Pulmonary artery endothelial cell (primary cell): ENCODE results near the gene ACSS3. TPM values are rescaled to one million over a fixed set of nuclear protein-coding genes. Genes with fewer than 3 reads are reported as not detected.

Source experiments
- DNase-seq: peaks from one replicate; pipeline ENCODE4 v3.0.0-alpha.2; 2011; ENCODE audit warnings: low read depth, low spot score
- total RNA-seq: library from RNA; depleted of rRNA; stranded (reverse); fragments of >200 nt; gene quantifications from 2 replicates; pipeline ENCODE4 v1.2.3, GENCODE V29; 2014

ACSS3 gene
- total RNA-seq, 1 donor from 2014 or later, result 0.07 TPM

DNA sequence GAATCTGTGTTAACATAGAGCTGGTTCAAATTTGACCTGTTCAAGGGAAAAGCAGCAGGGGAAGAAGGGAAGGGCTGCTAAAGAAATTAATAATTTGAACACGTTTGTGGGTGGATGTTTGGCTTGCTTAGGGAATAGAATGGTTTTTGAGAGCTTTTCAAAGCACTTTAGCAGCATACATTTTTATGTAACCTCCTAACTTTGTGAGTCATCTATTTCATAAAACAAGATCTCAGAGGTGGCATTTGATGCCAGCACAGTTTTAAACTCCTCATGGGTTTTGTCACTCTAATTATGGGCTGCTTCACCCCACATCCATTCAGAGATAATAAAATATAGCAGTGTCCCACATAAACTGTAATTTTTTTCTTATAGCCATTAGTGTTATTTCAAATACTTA is 143.8 kb downstream of the ACSS3 start:
- no peak for DNase-seq

DNA sequence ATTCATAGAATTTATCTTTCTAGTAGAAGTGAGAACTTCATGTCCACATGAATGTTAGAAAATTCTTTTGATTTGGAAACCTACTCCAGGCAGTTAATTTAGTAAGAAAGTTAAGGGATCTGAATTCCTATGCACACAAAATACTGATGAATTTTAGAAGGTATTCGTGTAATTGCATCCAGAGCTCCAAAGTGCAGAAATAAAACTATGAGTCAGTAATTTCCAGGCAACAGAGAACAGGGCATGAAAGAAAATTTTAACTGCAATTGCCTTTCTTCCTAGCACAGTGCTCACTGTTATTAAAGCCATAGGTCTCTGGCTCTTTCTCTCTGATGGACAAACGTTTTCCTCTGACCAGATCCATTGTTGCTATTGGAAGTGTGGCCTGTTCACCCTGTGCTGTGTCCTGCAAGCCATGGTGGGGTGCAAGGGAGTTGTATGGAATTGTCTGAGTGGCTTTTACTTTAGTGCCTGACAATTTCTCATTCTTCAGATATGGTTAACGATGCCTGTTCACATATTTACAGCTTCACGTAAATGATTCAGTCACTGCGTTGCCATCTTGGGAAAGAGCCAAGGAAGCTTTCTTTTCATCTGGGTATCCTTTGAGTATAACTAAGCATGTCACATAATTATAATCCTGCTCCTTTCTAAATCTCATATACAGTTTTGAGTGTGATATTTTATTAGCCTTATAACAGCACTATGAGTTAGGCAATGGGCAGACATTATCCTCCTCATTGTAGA is 145.1 kb downstream of the ACSS3 start:
- no peak for DNase-seq

DNA sequence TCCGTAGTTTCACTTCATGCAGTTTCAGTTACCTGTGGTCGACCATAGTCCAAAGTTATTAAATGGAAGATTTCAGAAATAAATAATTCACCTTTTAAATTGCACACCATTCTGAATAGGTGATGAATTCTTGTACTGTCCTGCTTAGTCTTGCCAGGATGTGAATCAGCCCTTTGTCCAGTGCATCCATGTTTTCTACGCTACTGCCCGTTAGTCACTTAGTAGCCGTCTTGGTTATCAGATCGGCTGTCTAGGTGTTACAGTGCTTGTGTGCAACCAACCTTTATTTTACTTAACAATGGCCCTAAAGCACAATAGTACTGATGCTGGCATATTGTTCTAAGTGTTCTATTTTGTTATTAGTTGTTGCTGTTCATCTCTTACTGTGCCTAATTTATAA is 146.7 kb downstream of the ACSS3 start:
- no peak for DNase-seq

DNA sequence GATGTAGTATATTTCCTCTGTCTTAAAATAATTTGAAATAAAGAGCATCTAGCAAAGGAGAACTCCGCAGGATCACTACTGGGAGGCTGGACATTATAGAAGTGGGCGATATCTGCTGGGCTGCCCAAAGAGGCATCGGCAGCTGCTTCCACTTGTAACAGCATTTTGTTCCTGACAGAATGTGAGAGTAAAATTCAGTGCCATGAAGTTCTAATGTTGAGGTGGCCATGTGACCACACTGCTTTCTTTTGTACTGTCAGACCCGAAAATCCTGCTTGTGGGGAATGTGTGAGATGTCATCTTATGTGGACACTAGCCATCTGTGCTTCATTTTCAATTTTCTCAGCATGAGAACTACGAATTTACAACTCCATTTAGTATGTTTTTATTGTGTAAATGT is 151.9 kb downstream of the ACSS3 start:
- DNase-seq, result no peak

DNA sequence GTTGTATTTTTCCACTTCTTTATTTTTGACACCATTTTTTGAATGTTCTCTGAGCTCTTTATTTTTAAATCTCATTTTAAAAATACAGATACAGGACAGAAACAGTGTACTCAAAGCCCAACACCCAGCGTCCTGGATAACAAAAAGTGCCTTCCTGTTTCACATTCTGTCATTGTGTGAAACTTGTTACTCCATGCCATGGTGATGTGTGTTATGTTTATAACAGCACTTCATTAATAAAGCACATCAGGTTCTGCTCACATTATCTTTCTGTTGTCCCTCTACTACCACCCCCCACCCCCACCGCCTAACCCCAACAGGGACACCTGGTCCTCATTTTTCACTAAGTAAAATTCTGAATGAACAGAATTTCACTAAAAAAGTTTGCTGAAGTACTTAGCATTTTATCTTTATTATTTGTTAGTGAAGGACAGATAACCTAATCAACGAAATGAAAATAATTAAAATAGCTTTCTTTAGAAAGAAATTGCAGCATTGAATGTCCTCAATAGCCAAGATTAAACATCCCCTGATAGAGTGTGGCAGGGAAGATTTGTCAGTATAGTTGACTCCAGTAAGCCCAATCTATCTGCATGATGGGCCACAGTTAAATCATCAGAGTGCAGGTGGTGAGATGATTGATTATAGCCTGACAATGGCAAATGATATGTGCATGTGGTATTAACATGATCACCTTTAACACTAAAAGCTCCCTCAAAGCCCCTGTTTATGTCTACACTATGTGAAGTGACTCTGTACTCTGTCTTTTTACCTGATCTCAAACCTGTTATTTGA is 153.9 kb downstream of the ACSS3 start:
- DNase-seq, result no peak

GRCh38 chr12:81245458-81245857 is 167.6 kb downstream of the ACSS3 start:
- DNase-seq, result no peak

DNA sequence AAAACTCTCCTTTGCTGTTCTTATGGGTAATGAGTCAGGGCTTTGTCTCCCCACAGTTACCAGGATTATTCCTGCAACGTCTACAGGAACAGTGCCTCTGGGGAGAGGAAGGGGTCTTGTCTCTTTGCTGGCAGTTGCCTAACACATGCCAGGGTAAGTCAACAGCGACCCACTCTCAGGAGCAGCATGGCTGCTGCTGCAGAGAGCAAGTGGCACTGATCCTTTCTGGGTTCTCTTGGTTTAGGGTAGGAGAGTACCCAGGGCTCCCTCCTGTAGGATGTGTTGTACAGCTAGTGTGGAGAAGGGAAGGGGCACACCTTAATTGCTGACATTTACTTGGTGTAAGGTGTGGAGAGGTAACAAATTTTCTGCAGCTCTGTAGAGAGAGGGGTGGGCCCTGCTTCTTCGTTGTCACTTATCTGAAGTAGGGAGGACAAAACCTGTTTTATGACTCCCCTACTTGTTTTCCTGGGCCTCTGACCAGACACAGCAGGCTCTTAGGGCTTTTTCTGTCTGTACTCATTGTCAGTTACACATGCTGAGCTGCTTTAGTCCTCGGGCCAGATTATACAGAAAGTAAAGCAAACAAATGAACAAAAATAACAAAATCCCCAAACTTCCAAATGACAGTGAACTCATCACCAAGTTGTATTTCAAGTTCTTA is 168.2 kb downstream of the ACSS3 start:
- no peak for DNase-seq

DNA sequence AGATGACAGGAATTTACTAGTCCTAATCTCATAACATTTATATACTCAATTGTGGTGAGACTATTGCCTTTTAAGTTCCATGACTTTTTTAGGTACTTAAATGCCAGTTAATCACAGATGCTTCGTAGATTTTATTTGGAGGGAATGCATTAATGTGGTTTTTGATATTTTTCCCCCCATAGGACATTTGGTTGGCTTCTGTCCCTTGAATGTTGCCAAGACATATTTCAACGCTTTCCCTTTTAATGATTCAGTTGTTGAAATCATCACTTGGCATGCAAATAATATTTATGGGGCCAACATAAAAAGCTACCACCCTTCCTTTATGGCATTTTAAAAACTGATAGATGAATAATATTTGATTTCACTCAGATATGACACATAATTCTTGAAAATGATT is 172.1 kb downstream of the ACSS3 start:
- no peak for DNase-seq

- no peak for DNase-seq
Measured at GRCh38 chr12:81252228-81252627, 174.3 kb downstream of the ACSS3 start.

GRCh38 chr12:81253360-81253759 is 175.5 kb downstream of the ACSS3 start:
- no peak for DNase-seq

DNA sequence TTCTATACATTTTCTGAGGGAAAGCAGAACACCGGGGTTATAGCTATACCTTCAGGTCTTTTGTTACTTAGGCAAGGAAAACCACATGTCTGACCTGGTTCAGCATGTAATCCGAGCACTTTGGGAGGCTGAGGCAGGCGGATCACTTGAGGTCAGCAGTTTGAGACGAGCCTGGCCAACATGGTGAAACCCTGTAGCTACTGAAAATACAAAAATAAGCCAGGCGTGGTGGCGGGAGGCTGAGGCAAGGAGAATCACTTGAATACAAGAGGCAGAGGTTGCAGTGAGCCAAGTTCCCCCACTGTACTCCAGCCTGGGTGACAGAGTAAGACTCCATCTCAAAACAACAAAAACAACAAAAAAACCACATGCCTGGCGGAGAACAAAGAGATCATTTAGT is 177.6 kb downstream of the ACSS3 start:
- DNase-seq, result no peak

DNA sequence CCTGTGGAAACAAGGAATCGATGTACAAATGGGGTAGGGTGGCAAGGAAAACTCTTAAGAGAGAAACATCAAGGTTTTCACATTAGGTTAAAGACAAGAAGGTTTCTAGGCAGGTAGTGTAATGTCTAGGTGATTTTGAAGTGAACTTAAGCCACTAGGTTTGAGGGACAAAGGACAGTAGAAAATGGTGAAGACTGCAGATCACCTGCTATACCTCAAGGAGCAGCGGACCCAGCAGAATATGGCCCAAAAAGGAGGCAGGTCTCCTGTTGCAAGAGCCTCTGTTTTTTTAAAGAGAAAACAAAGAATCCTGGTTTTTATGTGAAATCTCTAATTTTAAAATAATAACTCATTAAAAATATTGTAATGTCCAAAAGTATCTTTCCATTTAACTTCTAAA is 178.1 kb downstream of the ACSS3 start:
- DNase-seq, result no peak

GRCh38 chr12:81257947-81258551 is 180.2 kb downstream of the ACSS3 start:
- DNase-seq, result no peak

DNA sequence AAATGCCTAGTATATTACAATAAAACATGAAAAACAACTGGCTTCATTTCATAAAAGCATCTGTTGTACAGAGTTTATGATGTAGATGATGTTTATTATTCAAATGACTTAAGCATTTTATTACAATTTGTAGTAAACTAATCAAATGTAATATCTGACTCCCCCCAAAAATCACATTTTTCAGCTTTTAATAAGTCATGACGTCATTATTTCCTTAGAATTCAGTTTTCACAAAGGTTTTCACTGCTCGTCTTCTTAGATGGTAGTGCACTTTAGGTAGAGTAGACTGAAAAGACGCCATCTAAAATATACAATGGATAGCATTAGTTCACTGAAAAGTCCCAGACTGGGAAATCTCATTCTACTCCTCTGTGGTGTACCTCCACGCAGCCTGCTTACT is 181.5 kb downstream of the ACSS3 start:
- DNase-seq, result no peak

GRCh38 chr12:81261508-81262207 is 183.8 kb downstream of the ACSS3 start:
- DNase-seq, result no peak

DNA sequence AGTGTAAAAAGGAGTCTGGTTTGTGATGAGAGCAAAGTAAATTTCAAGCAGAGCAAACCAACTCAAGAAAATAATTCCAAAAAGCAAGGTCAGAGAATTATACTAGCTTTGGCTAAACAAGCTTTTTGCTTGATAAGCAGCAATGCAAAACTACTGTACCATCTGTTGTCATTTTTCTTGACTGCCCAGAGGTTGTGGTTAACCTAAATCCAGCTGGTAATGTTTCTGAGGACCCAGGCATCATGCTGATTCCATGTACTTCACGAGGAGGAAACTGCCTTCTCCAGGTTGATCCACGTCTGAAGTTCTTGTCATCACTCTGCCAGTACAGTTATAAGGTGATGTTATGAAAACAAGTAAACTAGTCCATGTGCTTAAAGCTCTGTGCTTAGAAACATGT is 185.2 kb downstream of the ACSS3 start:
- DNase-seq, result no peak

- no peak for DNase-seq
Measured at GRCh38 chr12:81270385-81270784, 192.5 kb downstream of the ACSS3 start.

DNA sequence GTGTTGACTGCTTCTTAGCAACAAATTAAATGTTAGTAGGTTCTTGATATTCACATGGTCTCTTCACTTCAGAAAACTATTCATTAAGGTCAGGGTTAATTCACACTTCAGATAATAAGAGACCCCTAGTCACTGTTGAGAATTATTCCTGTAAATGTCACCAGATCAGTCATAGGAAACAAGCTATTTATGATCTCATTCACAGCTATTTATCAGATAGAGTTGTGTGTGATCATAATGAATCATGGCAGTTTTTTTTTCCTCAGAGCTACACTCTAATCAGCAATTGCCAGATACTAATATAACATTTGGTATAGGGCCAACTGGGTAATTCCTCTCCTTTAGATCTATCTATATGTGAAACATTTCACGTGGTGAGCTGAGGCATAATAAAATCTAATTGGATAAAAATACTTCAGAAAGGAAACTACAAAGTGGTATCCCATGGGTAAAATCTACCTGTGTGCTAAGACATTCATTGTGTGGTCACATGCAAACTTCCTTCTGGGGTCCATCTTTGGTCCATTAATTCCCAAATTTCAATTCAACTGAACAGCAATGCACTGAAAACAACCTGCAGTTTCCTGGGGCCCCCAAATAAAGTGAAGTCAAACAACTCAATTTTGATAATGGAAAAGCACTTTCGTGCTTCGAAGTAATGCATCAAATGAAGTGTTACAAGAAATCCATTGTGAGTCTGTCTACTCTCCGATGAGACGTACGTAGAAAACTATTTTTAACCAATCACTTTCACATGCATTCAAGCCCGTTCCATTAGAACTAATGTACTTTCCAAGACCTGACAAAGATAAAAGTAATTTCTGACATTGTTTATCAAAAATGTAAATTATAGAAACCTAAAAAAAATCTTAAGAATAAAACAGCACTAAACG is 197.0 kb downstream of the ACSS3 start:
- DNase-seq, result no peak

DNA sequence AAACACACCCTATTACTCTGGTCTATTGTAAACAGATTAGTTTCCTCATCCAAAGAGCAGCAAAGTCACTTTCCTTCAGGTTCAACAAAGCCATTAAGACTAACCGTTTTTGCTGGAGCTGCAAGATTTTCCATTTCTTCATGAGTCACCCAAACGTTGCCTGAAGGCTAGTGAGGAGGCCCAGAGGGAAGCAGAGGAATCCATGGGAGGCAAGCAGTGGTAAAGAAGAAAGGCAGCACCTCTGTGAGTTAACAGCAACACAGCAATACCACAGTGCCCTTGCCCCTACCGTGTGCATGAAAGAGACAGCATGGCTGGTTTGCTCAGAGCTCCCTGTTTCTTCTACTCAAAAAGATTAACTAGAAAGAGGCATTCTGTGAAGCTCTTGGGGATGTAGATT is 206.3 kb downstream of the ACSS3 start:
- DNase-seq, result no peak

- no peak for DNase-seq
Measured at GRCh38 chr12:81288651-81289050, 210.8 kb downstream of the ACSS3 start.
